ENCODE results near the gene OR7C1. TPM values are rescaled to one million over a fixed set of nuclear protein-coding genes. Genes with fewer than 3 reads are reported as not detected.

OR7C1 gene
- not detected in 2 replicates for total RNA-seq (2014; rRNA removed; shearing (Covaris generic); ENCODE audit: low replicate concordance)

GRCh38 chr19:14835011-14835410 is at the start of gene OR7C1, which contains the start of gene OR7A5:
Gene OR7C1, minus strand, starts transcription at chr19:14835185. Its CDS starts 35,049 bp downstream, at chr19:14800136.
Gene OR7A5, minus strand, starts transcription at chr19:14835185. Its CDS starts 6,944 bp downstream, at chr19:14828241.
- Histone ChIP-seq H2AFZ (ENCODE audit: low read length) (no peak within 1 kb of the TSS), H3K4me1 (ENCODE audit: low read length) (peaks cover 11% of the 10 kb centered on the region), H3K4me3 (ENCODE audit: low read length) (no peak within 1 kb of the TSS), H3K9me2 (replicated peaks; ENCODE audit: insufficient read depth, low read length) (no peaks in the 10 kb centered on the region), H3K9me3 (ENCODE audit: low read length) (no peaks in the 10 kb centered on the region), H3K4me2 (ENCODE audit: low read depth, low read length, poor library complexity, severe bottlenecking) (peak within 1 kb of the TSS; percentile 45), H3K27ac (ENCODE audit: low read length) (no peak within 1 kb of the TSS), H3K9ac (ENCODE audit: low read length) (no peak within 1 kb of the TSS), H3K79me2 (ENCODE audit: low read length) (no peaks in the 10 kb centered on the region), H4K20me1 (ENCODE audit: insufficient read depth, low read depth, low read length) (no peaks in the 10 kb centered on the region), H3K36me3 (ENCODE audit: insufficient read depth, low read length) (no peaks in the 10 kb centered on the region), H3K27me3 (ENCODE audit: low read length) (no peaks in the 10 kb centered on the region)
- no peak for DNase-seq

DNA sequence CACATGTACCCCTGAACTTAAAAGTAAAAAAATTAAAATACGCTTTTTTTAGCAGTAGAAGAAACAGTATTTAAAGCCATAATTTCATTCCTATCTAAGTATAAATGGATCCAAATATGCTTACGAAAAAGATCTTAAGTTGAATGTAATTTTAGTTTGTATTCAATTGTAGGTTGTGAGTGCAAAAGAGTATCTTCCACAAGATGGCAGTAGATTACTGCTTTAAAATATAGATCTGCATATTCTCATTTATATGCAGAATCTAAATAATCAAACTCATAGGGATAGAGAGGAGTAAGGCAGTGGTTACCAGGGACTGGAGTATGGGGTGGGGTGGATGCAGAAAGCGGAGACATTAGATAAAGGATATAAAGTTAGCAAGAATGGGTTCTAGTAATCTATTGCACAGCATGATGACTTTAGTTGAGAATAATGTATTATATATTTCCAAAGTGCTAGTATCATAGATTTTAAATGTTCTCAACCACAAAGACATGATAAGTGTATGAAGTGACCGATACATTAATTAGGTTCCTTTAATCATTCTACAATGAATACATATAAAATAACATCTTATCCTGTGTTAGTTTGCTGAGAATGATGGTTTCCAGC is 36.7 kb upstream of the OR7C1 start:
- Histone ChIP-seq H3K9me3 (ENCODE audit: low read length) (no peaks in the 10 kb centered on the region), H3K9me2 (replicated peaks; ENCODE audit: insufficient read depth, low read length) (no peaks in the 10 kb centered on the region), H3K4me3 (ENCODE audit: low read length) (no peak overlapping the region), H3K4me1 (ENCODE audit: low read length) (no peaks in the 10 kb centered on the region), H2AFZ (ENCODE audit: low read length) (no peak overlapping the region), H3K27me3 (ENCODE audit: low read length) (no peaks in the 10 kb centered on the region), H3K9ac (ENCODE audit: low read length) (no peak overlapping the region), H3K4me2 (ENCODE audit: low read depth, low read length, poor library complexity, severe bottlenecking) (no peak overlapping the region), H4K20me1 (ENCODE audit: insufficient read depth, low read depth, low read length) (no peaks in the 10 kb centered on the region), H3K27ac (ENCODE audit: low read length) (no peak overlapping the region), H3K79me2 (ENCODE audit: low read length) (no peaks in the 10 kb centered on the region), H3K36me3 (ENCODE audit: insufficient read depth, low read length) (no peaks in the 10 kb centered on the region)
- peak; percentile 71 for DNase-seq

- Histone ChIP-seq H3K27ac (ENCODE audit: low read length) (no peak overlapping the region), H3K36me3 (ENCODE audit: insufficient read depth, low read length) (no peaks in the 10 kb centered on the region), H2AFZ (ENCODE audit: low read length) (no peak overlapping the region), H3K4me2 (ENCODE audit: low read depth, low read length, poor library complexity, severe bottlenecking) (no peak overlapping the region), H3K4me3 (ENCODE audit: low read length) (no peak overlapping the region), H3K79me2 (ENCODE audit: low read length) (no peaks in the 10 kb centered on the region), H3K4me1 (ENCODE audit: low read length) (no peaks in the 10 kb centered on the region), H4K20me1 (ENCODE audit: insufficient read depth, low read depth, low read length) (no peaks in the 10 kb centered on the region), H3K9me3 (ENCODE audit: low read length) (no peaks in the 10 kb centered on the region), H3K27me3 (ENCODE audit: low read length) (no peaks in the 10 kb centered on the region), H3K9me2 (replicated peaks; ENCODE audit: insufficient read depth, low read length) (no peaks in the 10 kb centered on the region), H3K9ac (ENCODE audit: low read length) (no peak overlapping the region)
- DNase-seq: no peak
Measured at GRCh38 chr19:14868497-14868896, 33.5 kb upstream of the OR7C1 start.

- Histone ChIP-seq H3K27me3 (ENCODE audit: low read length) (no peaks in the 10 kb centered on the region), H4K20me1 (ENCODE audit: insufficient read depth, low read depth, low read length) (no peaks in the 10 kb centered on the region), H3K4me1 (ENCODE audit: low read length) (no peaks in the 10 kb centered on the region), H3K9me2 (replicated peaks; ENCODE audit: insufficient read depth, low read length) (no peaks in the 10 kb centered on the region), H3K4me2 (ENCODE audit: low read depth, low read length, poor library complexity, severe bottlenecking) (no peak within 1 kb of the TSS), H3K36me3 (ENCODE audit: insufficient read depth, low read length) (no peaks in the 10 kb centered on the region), H3K27ac (ENCODE audit: low read length) (no peak within 1 kb of the TSS), H2AFZ (ENCODE audit: low read length) (no peak within 1 kb of the TSS), H3K9me3 (ENCODE audit: low read length) (no peaks in the 10 kb centered on the region), H3K9ac (ENCODE audit: low read length) (no peak within 1 kb of the TSS), H3K79me2 (ENCODE audit: low read length) (no peaks in the 10 kb centered on the region), H3K4me3 (ENCODE audit: low read length) (no peak within 1 kb of the TSS)
- no peak for DNase-seq
Measured at GRCh38 chr19:14848822-14849221, 13.8 kb upstream of the OR7C1 start, which contains the start of gene OR7A10. Gene OR7A10, minus strand, starts transcription at chr19:14848922. Its CDS starts 7,045 bp downstream, at chr19:14841877.

GRCh38 chr19:14843578-14843977 is 8.6 kb upstream of the OR7C1 start:
- H3K27ac ChIP-seq (ENCODE audit: low read length): no peak overlapping the region
- H3K79me2 ChIP-seq (ENCODE audit: low read length): no peaks in the 10 kb centered on the region
- no peak overlapping the region for H3K9ac ChIP-seq (ENCODE audit: low read length)
- no peak overlapping the region for H3K4me2 ChIP-seq (ENCODE audit: low read depth, low read length, poor library complexity, severe bottlenecking)
- no peaks in the 10 kb centered on the region for H4K20me1 ChIP-seq (ENCODE audit: insufficient read depth, low read depth, low read length)
- H2AFZ ChIP-seq (ENCODE audit: low read length): no peak overlapping the region
- H3K36me3 ChIP-seq (ENCODE audit: insufficient read depth, low read length): no peaks in the 10 kb centered on the region
- H3K9me2 ChIP-seq (replicated peaks; ENCODE audit: insufficient read depth, low read length): no peaks in the 10 kb centered on the region
- DNase-seq: no peak
- no peaks in the 10 kb centered on the region for H3K4me1 ChIP-seq (ENCODE audit: low read length)
- H3K27me3 ChIP-seq (ENCODE audit: low read length): no peaks in the 10 kb centered on the region
- no peaks in the 10 kb centered on the region for H3K9me3 ChIP-seq (ENCODE audit: low read length)
- no peak overlapping the region for H3K4me3 ChIP-seq (ENCODE audit: low read length)

DNA sequence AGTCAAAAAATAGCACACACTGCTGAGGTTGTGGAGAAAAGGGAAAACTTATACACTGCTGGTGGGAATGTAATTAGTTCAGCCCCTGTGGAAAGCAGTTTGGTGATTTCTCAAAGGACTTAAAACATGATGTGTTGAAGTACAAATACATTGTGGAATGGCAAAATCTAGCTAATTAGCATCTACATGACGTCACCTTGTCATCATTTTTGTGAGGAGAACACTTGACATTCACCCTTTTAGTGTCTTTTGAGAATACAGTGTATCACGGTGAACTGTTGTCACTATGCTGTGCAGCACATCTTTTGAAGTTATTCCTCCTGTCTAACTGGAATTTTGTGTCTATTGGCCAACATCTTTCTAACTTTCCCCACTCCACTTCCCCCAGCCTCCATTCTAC is 8.2 kb upstream of the OR7C1 start:
- H3K4me1 ChIP-seq (ENCODE audit: low read length): no peaks in the 10 kb centered on the region
- H3K36me3 ChIP-seq (ENCODE audit: insufficient read depth, low read length): no peaks in the 10 kb centered on the region
- H3K27ac ChIP-seq (ENCODE audit: low read length): no peak overlapping the region
- H3K9ac ChIP-seq (ENCODE audit: low read length): no peak overlapping the region
- H2AFZ ChIP-seq (ENCODE audit: low read length): no peak overlapping the region
- H3K9me3 ChIP-seq (ENCODE audit: low read length): no peaks in the 10 kb centered on the region
- no peaks in the 10 kb centered on the region for H3K27me3 ChIP-seq (ENCODE audit: low read length)
- H3K4me3 ChIP-seq (ENCODE audit: low read length): no peak overlapping the region
- no peaks in the 10 kb centered on the region for H4K20me1 ChIP-seq (ENCODE audit: insufficient read depth, low read depth, low read length)
- DNase-seq: no peak
- H3K4me2 ChIP-seq (ENCODE audit: low read depth, low read length, poor library complexity, severe bottlenecking): no peak overlapping the region
- no peaks in the 10 kb centered on the region for H3K79me2 ChIP-seq (ENCODE audit: low read length)
- no peaks in the 10 kb centered on the region for H3K9me2 ChIP-seq (replicated peaks; ENCODE audit: insufficient read depth, low read length)

DNA sequence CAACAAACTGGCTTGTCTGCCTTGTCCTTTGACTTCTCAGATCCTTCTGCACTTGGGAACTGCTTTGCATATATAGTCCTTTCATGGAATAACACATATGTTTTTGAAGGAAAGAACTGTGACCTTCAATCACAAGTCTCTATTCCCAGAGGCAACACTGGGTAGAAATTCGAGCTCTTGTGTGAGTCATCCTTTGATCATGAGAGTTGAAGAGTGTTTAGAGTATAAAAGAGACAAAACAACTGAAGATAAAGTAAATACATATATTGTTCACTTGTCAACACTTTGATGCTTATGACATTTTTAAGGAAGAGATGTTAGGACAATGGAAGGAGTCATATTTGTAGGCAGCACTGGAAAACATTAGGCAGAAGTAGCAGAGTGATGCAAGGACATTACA is 5.2 kb upstream of the OR7C1 start:
- Histone ChIP-seq H3K36me3 (ENCODE audit: insufficient read depth, low read length) (no peaks in the 10 kb centered on the region), H3K79me2 (ENCODE audit: low read length) (no peaks in the 10 kb centered on the region)

GRCh38 chr19:14837391-14837790 is 2.4 kb upstream of the OR7C1 start:
- peaks cover 11% of the 10 kb centered on the region for H3K4me1 ChIP-seq (ENCODE audit: low read length)
- H3K9me3 ChIP-seq (ENCODE audit: low read length): no peaks in the 10 kb centered on the region
- H3K4me3 ChIP-seq (ENCODE audit: low read length): no peak overlapping the region
- H3K9ac ChIP-seq (ENCODE audit: low read length): no peak overlapping the region
- H4K20me1 ChIP-seq (ENCODE audit: insufficient read depth, low read depth, low read length): no peaks in the 10 kb centered on the region
- H3K36me3 ChIP-seq (ENCODE audit: insufficient read depth, low read length): no peaks in the 10 kb centered on the region
- H3K79me2 ChIP-seq (ENCODE audit: low read length): no peaks in the 10 kb centered on the region
- H3K27me3 ChIP-seq (ENCODE audit: low read length): no peaks in the 10 kb centered on the region
- no peak overlapping the region for H2AFZ ChIP-seq (ENCODE audit: low read length)
- H3K4me2 ChIP-seq (ENCODE audit: low read depth, low read length, poor library complexity, severe bottlenecking): no peak overlapping the region
- no peaks in the 10 kb centered on the region for H3K9me2 ChIP-seq (replicated peaks; ENCODE audit: insufficient read depth, low read length)
- no peak for DNase-seq
- H3K27ac ChIP-seq (ENCODE audit: low read length): no peak overlapping the region

More for the DNA sequence above, 5.2 kb upstream of the OR7C1 start:
- Histone ChIP-seq H3K9me3 (ENCODE audit: low read length) (no peaks in the 10 kb centered on the region), H3K27me3 (ENCODE audit: low read length) (no peaks in the 10 kb centered on the region), H3K9ac (ENCODE audit: low read length) (no peak overlapping the region), H2AFZ (ENCODE audit: low read length) (no peak overlapping the region), H3K4me3 (ENCODE audit: low read length) (no peak overlapping the region), H3K9me2 (replicated peaks; ENCODE audit: insufficient read depth, low read length) (no peaks in the 10 kb centered on the region), H4K20me1 (ENCODE audit: insufficient read depth, low read depth, low read length) (no peaks in the 10 kb centered on the region), H3K4me2 (ENCODE audit: low read depth, low read length, poor library complexity, severe bottlenecking) (no peak overlapping the region), H3K4me1 (ENCODE audit: low read length) (peaks cover 4% of the 10 kb centered on the region), H3K27ac (ENCODE audit: low read length) (no peak overlapping the region)
- no peak for DNase-seq

All from Karpas-422 (cell line).